Measurements from ENCODE around the gene COMMD10. TPM values are rescaled to one million over a fixed set of nuclear protein-coding genes. Genes with fewer than 3 reads are reported as not detected.

COMMD10 gene
- total and polyA plus RNA-seq, 2 of the 4 experiments (the other 2 are of a cell fraction): 12.8 to 20.4 TPM

- no peak overlapping the region for H3K56ac ChIP-seq (ENCODE audit: extremely low read depth, insufficient read depth, low read length)
- no peaks in the 10 kb centered on the region for H3K36me3 ChIP-seq (ENCODE audit: control insufficient read depth, insufficient read depth, low read length)
- no peak overlapping the region for H3K14ac ChIP-seq (replicated peaks; ENCODE audit: low read depth, low read length)
- DNase-seq (no peak), ATAC-seq (ENCODE audit: low read depth) (no peak)
- intact Hi-C loops (cut with micrococcal nuclease): no loop called here
- dilution Hi-C loops (cut with HindIII; ENCODE audit: low sequenced_read_pairs, unreplicated experiment): no loop called here
- POLR2A ChIA-PET (ENCODE audit: unreplicated experiment): no interaction called here
- H3K9me1 ChIP-seq (ENCODE audit: insufficient read depth, low read length): no peaks in the 10 kb centered on the region
- no peak overlapping the region for H2AFZ ChIP-seq (replicated peaks; ENCODE audit: low read length, poor library complexity)
- no peak overlapping the region for H3K4ac ChIP-seq (ENCODE audit: low read depth, low read length)
- no peak overlapping the region for H2BK5ac ChIP-seq (ENCODE audit: low read depth, low read length, poor library complexity, severe bottlenecking)
- H4K20me1 ChIP-seq (ENCODE audit: insufficient read depth, low read length): no peaks in the 10 kb centered on the region
- H3K27me3 ChIP-seq (ENCODE audit: control insufficient read depth, insufficient read depth, low read length): no peaks in the 10 kb centered on the region
- no peak overlapping the region for H2AK5ac ChIP-seq (ENCODE audit: low read depth, low read length)
- no peak overlapping the region for H2BK20ac ChIP-seq (ENCODE audit: low read depth, low read length)
- H3K23ac ChIP-seq (ENCODE audit: low read depth, low read length): no peak overlapping the region
- H4K8ac ChIP-seq (ENCODE audit: low read depth in 2 of 2, low read length in 2 of 2): no peak overlapping the region
- no peaks in the 10 kb centered on the region for H3K9me3 ChIP-seq (ENCODE audit: control insufficient read depth, insufficient read depth, low read length)
- H2BK15ac ChIP-seq (ENCODE audit: low read depth, low read length): no peak overlapping the region
- H3K4me2 ChIP-seq (ENCODE audit: low read depth, low read length): no peak overlapping the region
- H3K18ac ChIP-seq (ENCODE audit: low read depth, low read length): no peak overlapping the region
- H2AK9ac ChIP-seq (replicated peaks; ENCODE audit: low read depth, low read length, poor library complexity): no peak overlapping the region
- TF ChIP-seq RAD21 (IDR thresholded peaks at IDR 0.05; ENCODE audit: low read length): no peak
- no peak for TF ChIP-seq ELK1 (IDR thresholded peaks at IDR 0.05; ENCODE audit: borderline replicate concordance, low read depth, low read length)
- no peak for TF ChIP-seq NFE2L2 (IDR thresholded peaks at IDR 0.05; ENCODE audit: low read depth, low read length)
- no peak for TF ChIP-seq RFX5 (IDR thresholded peaks at IDR 0.05; ENCODE audit: low read depth, low read length)
- H2BK120ac ChIP-seq (ENCODE audit: low read depth, low read length): no peak overlapping the region
- H4K91ac ChIP-seq (ENCODE audit: insufficient read depth, low read depth, low read length): no peak overlapping the region; the same call in 1 of the 2 replicates
- H3K79me1 ChIP-seq (ENCODE audit: low read depth in 1 of 2, low read length in 2 of 2): no peaks in the 10 kb centered on the region
- H4K5ac ChIP-seq (ENCODE audit: low read depth, low read length): no peak overlapping the region
- H3K4me3 ChIP-seq (ENCODE audit: insufficient read depth, low read depth, low read length): no peak overlapping the region
- BruUV-seq (replicated peaks): no TSS peak
- no peaks in the 10 kb centered on the region for H3K4me1 ChIP-seq (ENCODE audit: control insufficient read depth, insufficient read depth, low read length)
- H3K27ac ChIP-seq (ENCODE audit: insufficient read depth, low read length): no peak overlapping the region
- no peak overlapping the region for H3K9ac ChIP-seq (ENCODE audit: low read depth, low read length)
- in situ Hi-C loops (cut with MboI; ENCODE audit: low sequenced_read_pairs): no loop called here
- CTCF ChIA-PET: no interaction called here
Measured at GRCh38 chr5:116212225-116212624, 127.4 kb downstream of the COMMD10 start.

All from IMR-90 (cell line).